Measurements from ENCODE around the gene SYTL1.
A peak's percentile ranks its signal among the peaks of the same experiment; 100 is the strongest.

The SYTL1 gene

DNA sequence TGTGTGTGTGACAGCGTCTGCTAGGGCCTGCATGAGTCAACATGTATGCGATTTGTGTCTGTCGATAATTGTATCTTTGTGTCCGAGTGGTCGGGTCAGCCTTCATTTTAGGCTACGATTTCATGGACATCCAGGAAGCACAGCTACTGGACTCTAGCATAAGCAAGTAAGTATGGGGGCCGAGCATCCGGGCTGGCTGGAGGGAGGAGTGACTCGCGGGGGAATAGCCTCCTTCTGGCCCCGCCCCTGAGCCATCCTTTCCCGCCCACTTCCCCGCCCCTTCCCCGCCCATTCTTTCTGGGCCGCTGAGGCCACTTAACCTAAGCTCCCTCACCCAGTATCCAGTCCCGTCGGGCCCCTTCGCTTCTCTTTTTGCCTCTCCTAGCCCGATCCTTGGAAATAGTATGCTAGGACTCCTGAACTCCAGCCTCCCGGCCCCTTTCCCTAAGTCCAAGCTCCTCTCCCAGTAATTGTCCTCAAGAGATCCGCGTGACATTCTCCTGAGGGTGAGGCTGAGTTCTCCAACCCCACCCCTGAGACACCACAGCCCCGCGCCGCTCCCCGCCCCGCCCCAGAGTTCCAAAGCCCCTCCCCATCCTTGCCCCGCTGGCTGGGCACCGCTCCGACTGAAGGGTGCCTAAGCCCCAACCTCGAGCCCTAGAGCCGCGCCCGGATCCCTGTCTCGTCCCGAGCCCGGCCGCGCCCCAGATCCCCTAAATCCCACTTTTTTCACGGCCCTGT lies 23.7 kb downstream of the SYTL1 start:
- peak; percentile 97 for DNase-seq (ENCODE audit: low spot score)
- TF ChIP-seq, protein P1, sequence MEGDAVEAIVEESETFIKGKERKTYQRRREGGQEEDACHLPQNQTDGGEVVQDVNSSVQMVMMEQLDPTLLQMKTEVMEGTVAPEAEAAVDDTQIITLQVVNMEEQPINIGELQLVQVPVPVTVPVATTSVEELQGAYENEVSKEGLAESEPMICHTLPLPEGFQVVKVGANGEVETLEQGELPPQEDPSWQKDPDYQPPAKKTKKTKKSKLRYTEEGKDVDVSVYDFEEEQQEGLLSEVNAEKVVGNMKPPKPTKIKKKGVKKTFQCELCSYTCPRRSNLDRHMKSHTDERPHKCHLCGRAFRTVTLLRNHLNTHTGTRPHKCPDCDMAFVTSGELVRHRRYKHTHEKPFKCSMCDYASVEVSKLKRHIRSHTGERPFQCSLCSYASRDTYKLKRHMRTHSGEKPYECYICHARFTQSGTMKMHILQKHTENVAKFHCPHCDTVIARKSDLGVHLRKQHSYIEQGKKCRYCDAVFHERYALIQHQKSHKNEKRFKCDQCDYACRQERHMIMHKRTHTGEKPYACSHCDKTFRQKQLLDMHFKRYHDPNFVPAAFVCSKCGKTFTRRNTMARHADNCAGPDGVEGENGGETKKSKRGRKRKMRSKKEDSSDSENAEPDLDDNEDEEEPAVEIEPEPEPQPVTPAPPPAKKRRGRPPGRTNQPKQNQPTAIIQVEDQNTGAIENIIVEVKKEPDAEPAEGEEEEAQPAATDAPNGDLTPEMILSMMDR (IDR thresholded peaks at IDR 0.05; ENCODE audit: borderline replicate concordance, control extremely low read depth, extremely low read depth, insufficient read depth, missing control alignments), result no peak
- in situ Hi-C loops (cut with MboI; ENCODE audit: low sequenced_read_pairs, unreplicated experiment), result no loop called here

DNA sequence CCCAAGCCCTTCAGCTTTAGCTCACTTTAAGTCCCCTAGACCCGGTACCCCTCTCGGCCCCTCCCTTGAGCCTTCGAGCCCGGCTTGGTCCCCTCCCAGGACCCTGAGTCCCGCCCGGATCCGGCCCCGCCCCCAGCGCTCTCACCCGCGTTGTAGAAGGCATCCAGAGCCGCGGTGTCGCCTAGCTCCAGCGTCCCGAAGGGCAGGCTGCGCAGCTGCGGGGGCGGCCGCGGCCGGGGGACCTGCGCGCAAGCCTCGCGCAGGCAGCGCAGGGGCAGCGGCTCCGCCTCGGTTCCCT lies 24.2 kb downstream of the SYTL1 start:
- TF ChIP-seq, protein P1 (IDR thresholded peaks at IDR 0.05; ENCODE audit: borderline replicate concordance, control extremely low read depth, extremely low read depth, insufficient read depth, missing control alignments), result no peak
- peak; percentile 77 for DNase-seq (ENCODE audit: low spot score)

DNA sequence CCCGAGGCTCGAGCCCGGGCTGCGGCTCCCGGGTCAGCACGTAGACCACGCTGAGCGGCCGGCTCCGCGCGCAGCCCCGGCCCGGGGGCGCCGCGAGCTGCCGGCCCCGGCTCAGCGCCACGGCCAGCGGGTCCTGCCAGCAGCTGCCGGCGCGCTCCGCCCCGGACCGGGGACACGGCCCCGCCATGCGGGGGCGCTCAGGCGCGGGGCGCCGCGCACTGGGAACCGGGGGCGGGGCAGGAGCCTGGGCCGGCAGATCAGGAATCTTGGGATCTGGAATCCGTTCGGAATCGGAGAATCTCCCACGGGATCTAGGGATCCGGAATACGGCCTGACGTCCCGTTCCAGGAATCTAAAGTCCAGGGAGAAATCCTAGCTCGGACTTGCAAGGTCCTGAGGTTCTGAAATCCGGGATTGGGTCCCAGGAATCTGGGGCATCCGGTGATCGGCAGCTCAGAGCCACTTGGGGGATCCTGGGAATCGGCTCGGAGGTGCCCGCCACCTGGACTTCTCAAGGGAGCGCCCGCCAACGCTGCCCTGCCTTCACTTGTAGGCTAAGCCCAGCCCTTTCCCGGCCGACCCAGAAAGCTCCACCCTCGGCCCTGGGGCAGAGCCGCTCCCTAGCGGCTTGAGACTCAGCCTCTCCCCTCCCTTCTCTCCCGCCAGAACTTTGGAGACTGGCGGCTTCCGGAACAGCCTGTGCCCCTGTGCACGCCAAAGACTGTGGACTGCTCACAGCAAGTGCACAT lies 24.8 kb downstream of the SYTL1 start, which contains the start of gene MAP3K6:
MAP3K6 (minus strand) TSS at position 551 of the 749 bp plus-strand sequence; CDS start at position 187, 364 bp downstream.
- in situ Hi-C loops (cut with MboI; ENCODE audit: low sequenced_read_pairs, unreplicated experiment), result no loop called here
- TF ChIP-seq, protein P1 (IDR thresholded peaks at IDR 0.05; ENCODE audit: borderline replicate concordance, control extremely low read depth, extremely low read depth, insufficient read depth, missing control alignments), result peak; percentile 69
- DNase-seq (ENCODE audit: low spot score), result peak; percentile 80

More for the DNA sequence above, 24.2 kb downstream of the SYTL1 start:
- in situ Hi-C loops (cut with MboI; ENCODE audit: low sequenced_read_pairs, unreplicated experiment), result no loop called here

DNA sequence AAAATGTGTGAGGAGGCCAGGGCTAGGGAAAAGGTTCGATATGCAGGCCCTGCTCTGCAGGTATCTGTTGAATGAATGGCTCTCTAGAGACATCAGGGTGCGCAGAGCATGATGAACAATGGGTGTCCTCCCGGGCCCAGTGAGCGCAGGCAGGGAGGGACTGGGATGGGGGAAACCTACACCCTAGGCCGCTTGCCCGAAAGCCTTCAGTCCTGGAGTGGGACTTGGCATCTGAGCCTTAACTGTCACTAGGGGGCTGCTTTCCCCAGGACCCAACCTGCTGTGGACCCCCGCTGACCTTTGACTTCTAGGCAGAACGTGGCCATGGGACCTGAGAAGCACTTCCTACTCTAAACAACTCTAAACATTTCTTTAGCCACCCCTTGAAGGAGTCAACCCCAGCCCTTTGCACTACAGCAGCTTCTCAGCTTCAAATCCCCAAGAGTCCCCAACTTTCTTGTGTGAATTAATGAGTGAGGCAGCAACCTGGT lies 25.4 kb downstream of the SYTL1 start:
- TF ChIP-seq, protein P1 (IDR thresholded peaks at IDR 0.05; ENCODE audit: borderline replicate concordance, control extremely low read depth, extremely low read depth, insufficient read depth, missing control alignments), result no peak

DNA sequence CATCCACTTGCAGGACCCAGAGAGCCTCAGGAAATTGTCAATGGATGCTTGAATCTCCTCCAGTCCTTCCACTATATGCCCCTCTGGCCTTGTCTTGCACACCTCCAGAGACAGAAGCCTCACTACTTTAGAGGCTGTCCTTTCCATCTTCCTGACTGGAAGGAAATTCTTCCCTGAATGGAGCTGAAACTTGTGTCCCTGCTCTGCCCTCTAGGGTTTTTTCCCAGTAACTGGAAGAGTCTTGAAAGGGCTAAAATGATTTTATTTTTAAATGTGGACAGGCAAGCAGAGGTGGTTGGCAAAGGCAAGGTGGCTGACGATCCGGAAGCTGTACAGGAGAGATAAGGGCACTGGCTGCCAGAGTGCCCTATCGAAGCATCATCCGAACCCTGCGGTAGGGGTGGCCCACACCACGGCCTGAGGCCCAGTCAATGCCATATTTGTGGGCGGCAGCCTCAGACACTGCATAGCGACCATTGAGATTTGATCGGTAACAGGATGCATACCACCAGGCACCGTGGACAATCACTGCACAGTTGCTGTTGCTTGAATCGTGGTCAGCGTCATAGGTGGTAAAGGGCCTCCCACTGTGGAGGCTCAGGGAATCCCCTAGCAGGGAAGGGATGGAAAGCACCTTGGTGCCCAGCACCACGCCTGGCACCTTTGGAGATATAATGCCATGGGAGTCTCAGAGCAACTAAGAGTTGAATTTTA lies 27.2 kb downstream of the SYTL1 start:
- TF ChIP-seq, protein P1 (IDR thresholded peaks at IDR 0.05; ENCODE audit: borderline replicate concordance, control extremely low read depth, extremely low read depth, insufficient read depth, missing control alignments), result no peak
- in situ Hi-C loops (cut with MboI; ENCODE audit: low sequenced_read_pairs, unreplicated experiment), result no loop called here
- no peak for DNase-seq (ENCODE audit: low spot score)

More for the DNA sequence above, 25.4 kb downstream of the SYTL1 start:
- no peak for DNase-seq (ENCODE audit: low spot score)
- in situ Hi-C loops (cut with MboI; ENCODE audit: low sequenced_read_pairs, unreplicated experiment), result no loop called here

Measured in GM13976 (cell line).